GM12878 (cell line): ENCODE results near the gene TRIOBP. TPM values are rescaled to one million over a fixed set of nuclear protein-coding genes. Genes with fewer than 3 reads are reported as not detected.

Source experiments
- CHD2 ChIP-seq: IDR thresholded peaks from 2 replicates; pipeline ENCODE4 v1.6.1; 2011; ENCODE audit warnings: low read depth, low read length, improper control_type of control experiment, borderline replicate concordance
- CREB1 ChIP-seq: IDR thresholded peaks from 2 replicates; pipeline ENCODE4 v1.6.1; 2012; ENCODE audit warnings: low read depth, mild to moderate bottlenecking, inconsistent platforms
- ESRRA ChIP-seq: IDR thresholded peaks from 2 replicates; pipeline ENCODE4 v1.6.1; 2012; ENCODE audit warnings: mild to moderate bottlenecking, low read length, improper control_type of control experiment
- EZH2 ChIP-seq: IDR thresholded peaks from 2 replicates; pipeline ENCODE4 v1.6.1; 2012; ENCODE audit warnings: low read depth, mild to moderate bottlenecking, control low read depth, inconsistent platforms, low read length, borderline replicate concordance; ENCODE audit not compliant: control insufficient read depth
- FOXK2 ChIP-seq: fragments of 450-650 bp; IDR thresholded peaks from 2 replicates; pipeline ENCODE4 v1.6.1; 2017; ENCODE audit warnings: mild to moderate bottlenecking, moderate library complexity
- FOXM1 ChIP-seq: IDR thresholded peaks from 2 replicates; pipeline ENCODE4 v1.6.1; 2012; ENCODE audit warnings: low read depth, mild to moderate bottlenecking, inconsistent platforms, low read length, moderate library complexity
- MEF2A ChIP-seq: IDR thresholded peaks from 2 replicates; pipeline ENCODE4 v1.6.1; 2011; ENCODE audit warnings: low read depth, mild to moderate bottlenecking, low read length, moderate library complexity; ENCODE audit not compliant: insufficient read depth
- MEF2B ChIP-seq: fragments of 450-650 bp; IDR thresholded peaks from 2 replicates; pipeline ENCODE4 v1.6.1; 2018; ENCODE audit warnings: mild to moderate bottlenecking, moderate library complexity; ENCODE audit not compliant: partially characterized antibody, poor library complexity, severe bottlenecking
- MYC ChIP-seq: IDR thresholded peaks from 2 replicates; pipeline ENCODE4 v1.6.1; 2011; ENCODE audit warnings: mild to moderate bottlenecking, low read length, moderate library complexity, inconsistent platforms; ENCODE audit not compliant: insufficient read depth, insufficient replicate concordance, insufficient read length, severe bottlenecking
- NFYB ChIP-seq: IDR thresholded peaks from 2 replicates; pipeline ENCODE4 v1.6.1; 2011; ENCODE audit warnings: low read depth, mild to moderate bottlenecking, low read length, improper control_type of control experiment, moderate library complexity; ENCODE audit not compliant: insufficient read depth
- POU2F2 ChIP-seq: IDR thresholded peaks from 3 replicates; pipeline ENCODE4 v1.6.1; 2011; ENCODE audit warnings: low read depth, mild to moderate bottlenecking, low read length, borderline replicate concordance
- RELB ChIP-seq: fragments of 450-650 bp; IDR thresholded peaks from 2 replicates; pipeline ENCODE4 v1.6.1; 2017; ENCODE audit warnings: low read depth, mild to moderate bottlenecking, moderate library complexity
- SMAD5 ChIP-seq: IDR thresholded peaks from 2 replicates; pipeline ENCODE4 v1.6.1; 2016; ENCODE audit warnings: antibody characterized with exemption, low read depth
- SMC3 ChIP-seq: IDR thresholded peaks from 2 replicates; pipeline ENCODE4 v1.6.1; 2011; ENCODE audit warnings: low read length, improper control_type of control experiment, borderline replicate concordance
- STAT1 ChIP-seq: fragments of 450-650 bp; conservative IDR thresholded peaks from 2 replicates; pipeline ENCODE4 v1.6.1; 2014; ENCODE audit warnings: antibody characterized with exemption, mild to moderate bottlenecking
- STAT3 ChIP-seq: IDR thresholded peaks from 2 replicates; pipeline ENCODE4 v1.6.1; 2011; ENCODE audit warnings: low read depth, low read length, improper control_type of control experiment
- YBX1 ChIP-seq: fragments of 450-650 bp; IDR thresholded peaks from 2 replicates; pipeline ENCODE4 v1.6.1; 2016; ENCODE audit warnings: antibody characterized with exemption
- ZBED1 ChIP-seq: IDR thresholded peaks from 2 replicates; pipeline ENCODE4 v1.6.1; 2016; ENCODE audit warnings: borderline replicate concordance
- ZNF274 ChIP-seq: IDR thresholded peaks from one replicate; pipeline ENCODE4 v1.8.0; 2011; ENCODE audit not compliant: insufficient read length, insufficient read depth
- ZNF384 ChIP-seq: IDR thresholded peaks from 2 replicates; pipeline ENCODE4 v1.6.1; 2012; ENCODE audit warnings: low read depth, mild to moderate bottlenecking, low read length, improper control_type of control experiment, borderline replicate concordance
- ZNF622 ChIP-seq: fragments of 450-650 bp; IDR thresholded peaks from 2 replicates; pipeline ENCODE4 v1.6.1; 2017; ENCODE audit warnings: mild to moderate bottlenecking, inconsistent platforms
- polyA plus RNA-seq, 11 experiments: library from polyadenylated mRNA; depleted of rRNA in 4 of 11; unstranded in 6 of 11; stranded (reverse) in 5 of 11; fragments of >200 nt; fragmentation: Nextera tagmentation in 4 of 11; fragmentation: Illumina TruSeq in 1 of 11; extraction: Ambion mirVana in 4 of 11; extraction: Trizol in 1 of 11; gene quantifications; 1 replicate in 1 of 11; 2 replicates in 10 of 11; pipeline versions ENCODE4 v1.2.1 to v1.2.3, GENCODE V29; 2011 to 2016; ENCODE audit warnings: inconsistent platforms in 2 of 11, missing spikeins in 2 of 11, low read depth in 1 of 11
- total RNA-seq, 4 experiments: library from RNA; depleted of rRNA in 3 of 4; stranded (reverse); fragments of >200 nt in 3 of 4; fragmentation: Illumina TruSeq in 1 of 4; extraction: Trizol in 1 of 4; gene quantifications; 2 replicates each; pipeline versions ENCODE4 v1.2.1 to v1.2.3, GENCODE V29; 2013 to 2021
- TF ChIP-seq, protein P1 (sequence below): fragments of 450-650 bp; formaldehyde crosslinking; IDR thresholded peaks from 2 replicates; pipeline ENCODE4 v1.4.0; 2022; ENCODE audit warnings: mild to moderate bottlenecking, moderate library complexity
- TF ChIP-seq, protein P2 (sequence below): IDR thresholded peaks from 2 replicates; pipeline ENCODE4 v1.6.1; 2012; ENCODE audit warnings: low read length, inconsistent platforms

The TRIOBP gene
- total and polyA plus RNA-seq, 10 of the 15 experiments (the other 5 are each of a cell fraction or from before 2014, with no cell fraction given): 0.21 to 23.6 (median 11.9) TPM

DNA sequence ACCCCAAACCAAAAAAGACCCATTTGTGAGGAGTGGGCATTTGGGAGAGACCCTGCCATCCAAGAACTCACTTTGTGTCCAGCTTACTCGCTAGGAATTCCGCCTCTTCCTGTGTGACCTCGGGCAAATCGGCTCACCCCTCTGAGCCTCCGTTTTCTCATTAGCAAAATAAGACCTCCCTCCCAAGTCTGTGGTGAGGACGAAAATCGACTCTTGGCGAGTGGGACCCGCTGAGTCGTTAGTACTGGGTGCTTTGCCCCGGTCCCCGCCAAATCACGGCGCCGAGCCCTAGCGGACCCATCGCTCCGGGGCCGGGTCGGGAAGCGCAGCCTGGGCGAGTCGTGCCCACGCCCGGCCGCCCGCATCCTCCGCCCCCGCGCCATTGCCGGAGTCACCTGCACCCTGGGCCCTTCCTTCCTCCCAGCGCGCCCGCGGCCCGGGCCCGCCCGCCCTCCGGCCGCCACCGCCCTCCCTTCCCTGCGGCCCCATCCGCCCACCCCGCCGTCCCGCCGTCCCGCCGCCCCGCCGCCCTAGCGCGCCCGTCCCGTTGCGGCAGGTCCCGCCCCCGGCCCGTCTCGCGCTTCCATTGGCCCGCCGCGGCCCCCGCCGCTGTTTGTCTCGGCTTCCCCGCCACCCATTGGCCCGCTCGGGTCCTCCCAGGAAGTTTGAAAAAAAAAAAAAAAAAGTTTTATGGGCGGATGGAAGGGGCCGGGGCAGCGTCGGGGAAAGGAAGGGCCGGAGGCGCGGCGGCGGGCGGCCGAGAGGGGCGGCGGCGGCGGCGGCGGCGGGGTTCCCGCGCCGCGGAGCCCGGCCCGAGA lies 48.9 kb downstream of the TRIOBP start (continued):
- TF ChIP-seq ESRRA (no peak), ZNF274 (no peak), STAT1 (no peak), FOXK2 (no peak), POU2F2 (no peak), ZNF384 (peak; percentile 96), NFYB (peak; percentile 63; the same call in 1 of the 2 replicates), MYC (no peak), FOXM1 (no peak), ZBED1 (no peak), RELB (no peak), SMAD5 (no peak), ZNF622 (no peak), MEF2A (no peak), MEF2B (no peak), EZH2 (no peak), CHD2 (no peak; the same call in 1 of the 2 replicates), STAT3 (no peak), SMC3 (no peak), CREB1 (no peak), YBX1 (no peak)
- TF ChIP-seq, protein P1, sequence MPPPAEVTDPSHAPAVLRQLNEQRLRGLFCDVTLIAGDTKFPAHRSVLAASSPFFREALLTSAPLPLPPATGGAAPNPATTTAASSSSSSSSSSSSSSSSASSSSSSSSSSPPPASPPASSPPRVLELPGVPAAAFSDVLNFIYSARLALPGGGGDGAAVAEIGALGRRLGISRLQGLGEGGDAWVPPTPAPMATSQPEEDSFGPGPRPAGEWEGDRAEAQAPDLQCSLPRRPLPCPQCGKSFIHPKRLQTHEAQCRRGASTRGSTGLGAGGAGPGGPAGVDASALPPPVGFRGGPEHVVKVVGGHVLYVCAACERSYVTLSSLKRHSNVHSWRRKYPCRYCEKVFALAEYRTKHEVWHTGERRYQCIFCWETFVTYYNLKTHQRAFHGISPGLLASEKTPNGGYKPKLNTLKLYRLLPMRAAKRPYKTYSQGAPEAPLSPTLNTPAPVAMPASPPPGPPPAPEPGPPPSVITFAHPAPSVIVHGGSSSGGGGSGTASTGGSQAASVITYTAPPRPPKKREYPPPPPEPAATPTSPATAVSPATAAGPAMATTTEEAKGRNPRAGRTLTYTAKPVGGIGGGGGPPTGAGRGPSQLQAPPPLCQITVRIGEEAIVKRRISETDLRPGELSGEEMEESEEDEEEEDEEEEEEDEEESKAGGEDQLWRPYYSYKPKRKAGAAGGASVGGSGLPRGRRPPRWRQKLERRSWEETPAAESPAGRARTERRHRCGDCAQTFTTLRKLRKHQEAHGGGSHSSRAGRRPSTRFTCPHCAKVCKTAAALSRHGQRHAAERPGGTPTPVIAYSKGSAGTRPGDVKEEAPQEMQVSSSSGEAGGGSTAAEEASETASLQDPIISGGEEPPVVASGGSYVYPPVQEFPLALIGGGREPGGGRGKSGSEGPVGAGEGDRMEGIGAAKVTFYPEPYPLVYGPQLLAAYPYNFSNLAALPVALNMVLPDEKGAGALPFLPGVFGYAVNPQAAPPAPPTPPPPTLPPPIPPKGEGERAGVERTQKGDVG: no peak
- TF ChIP-seq, protein P2, sequence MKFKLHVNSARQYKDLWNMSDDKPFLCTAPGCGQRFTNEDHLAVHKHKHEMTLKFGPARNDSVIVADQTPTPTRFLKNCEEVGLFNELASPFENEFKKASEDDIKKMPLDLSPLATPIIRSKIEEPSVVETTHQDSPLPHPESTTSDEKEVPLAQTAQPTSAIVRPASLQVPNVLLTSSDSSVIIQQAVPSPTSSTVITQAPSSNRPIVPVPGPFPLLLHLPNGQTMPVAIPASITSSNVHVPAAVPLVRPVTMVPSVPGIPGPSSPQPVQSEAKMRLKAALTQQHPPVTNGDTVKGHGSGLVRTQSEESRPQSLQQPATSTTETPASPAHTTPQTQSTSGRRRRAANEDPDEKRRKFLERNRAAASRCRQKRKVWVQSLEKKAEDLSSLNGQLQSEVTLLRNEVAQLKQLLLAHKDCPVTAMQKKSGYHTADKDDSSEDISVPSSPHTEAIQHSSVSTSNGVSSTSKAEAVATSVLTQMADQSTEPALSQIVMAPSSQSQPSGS: no peak
